Tibial nerve (tissue), 4 donors: ENCODE measurements around the gene CMTM7. TPM values are rescaled to one million over a fixed set of nuclear protein-coding genes. Genes with fewer than 3 reads are reported as not detected.
"Not testable (repeated sequence)": the region's sequence is repeated elsewhere in the genome, so short reads cannot be mapped to it uniquely, and the experiment has no call there.

Experiments
- DNase-seq, 2 donors: peaks; one replicate each; pipeline ENCODE4 v3.0.0-alpha.2; 2019; ENCODE audit warnings: low spot score in 2 of 2
- H3K27ac ChIP-seq, 4 donors: fragments of 200-600 bp; sonication (generic) in 3 of 4; one replicate each; pipeline ENCODE4 v1.5.1; 2017 to 2019; ENCODE audit warnings: mild to moderate bottlenecking in 1 of 4
- H3K27me3 ChIP-seq, 2 donors: fragments of 200-600 bp; sonication (generic) in 1 of 2; one replicate each; pipeline versions ENCODE4 v1.5.1 to v1.6.0; 2017 to 2019
- H3K36me3 ChIP-seq, 3 donors: fragments of 200-600 bp; sonication (generic); one replicate each; pipeline ENCODE4 v1.5.1; 2018 to 2019
- H3K4me1 ChIP-seq, 4 donors: fragments of 200-600 bp; sonication (generic) in 3 of 4; one replicate each; pipeline ENCODE4 v1.5.1; 2017 to 2019
- H3K4me3 ChIP-seq, 4 donors: fragments of 200-600 bp; sonication (generic) in 3 of 4; one replicate each; pipeline ENCODE4 v1.5.1; 2017 to 2019; ENCODE audit warnings: mild to moderate bottlenecking in 1 of 4, moderate library complexity in 1 of 4
- H3K9me3 ChIP-seq, 4 donors: fragments of 200-600 bp; sonication (generic) in 3 of 4; one replicate each; pipeline ENCODE4 v1.5.1; 2017 to 2019
- EP300 ChIP-seq, 2 donors: sonication (generic); formaldehyde crosslinking; IDR thresholded peaks; one replicate each; pipeline ENCODE4 v1.6.1; 2017; ENCODE audit warnings: antibody characterized with exemption in 2 of 2, mild to moderate bottlenecking in 1 of 2
- POLR2A ChIP-seq, 2 donors: fragments of 450-650 bp; IDR thresholded peaks; one replicate each; pipeline ENCODE4 v1.6.1; 2017; ENCODE audit warnings: antibody characterized with exemption in 2 of 2, mild to moderate bottlenecking in 2 of 2, moderate library complexity in 2 of 2
- WGBS, 2 donors: methylation state at CpG; one replicate each; pipeline ENCODE4 v1.1.5; 2018; 5-methylcytosine and 5-hydroxymethylcytosine counted together
- total RNA-seq, 4 donors: library from RNA; depleted of rRNA; stranded (reverse); fragments of >200 nt; gene quantifications; one replicate each; pipeline ENCODE4 v1.1.0, GENCODE V29; 2016
- TF ChIP-seq, protein P1 (sequence below), 5 experiments: fragments of 200-600 bp in 3 of 5; fragments of 450-650 bp in 2 of 5; sonication (generic) in 3 of 5; IDR thresholded peaks; one replicate each; pipeline ENCODE4 v1.5.1; 2016 to 2019; ENCODE audit warnings: antibody characterized with exemption in 5 of 5, mild to moderate bottlenecking in 3 of 5, moderate library complexity in 2 of 5

CMTM7 gene
- total RNA-seq, 4 donors from 2014 or later, result 10.4 to 47.4 (median 19.5) TPM

- TF ChIP-seq, protein P1, sequence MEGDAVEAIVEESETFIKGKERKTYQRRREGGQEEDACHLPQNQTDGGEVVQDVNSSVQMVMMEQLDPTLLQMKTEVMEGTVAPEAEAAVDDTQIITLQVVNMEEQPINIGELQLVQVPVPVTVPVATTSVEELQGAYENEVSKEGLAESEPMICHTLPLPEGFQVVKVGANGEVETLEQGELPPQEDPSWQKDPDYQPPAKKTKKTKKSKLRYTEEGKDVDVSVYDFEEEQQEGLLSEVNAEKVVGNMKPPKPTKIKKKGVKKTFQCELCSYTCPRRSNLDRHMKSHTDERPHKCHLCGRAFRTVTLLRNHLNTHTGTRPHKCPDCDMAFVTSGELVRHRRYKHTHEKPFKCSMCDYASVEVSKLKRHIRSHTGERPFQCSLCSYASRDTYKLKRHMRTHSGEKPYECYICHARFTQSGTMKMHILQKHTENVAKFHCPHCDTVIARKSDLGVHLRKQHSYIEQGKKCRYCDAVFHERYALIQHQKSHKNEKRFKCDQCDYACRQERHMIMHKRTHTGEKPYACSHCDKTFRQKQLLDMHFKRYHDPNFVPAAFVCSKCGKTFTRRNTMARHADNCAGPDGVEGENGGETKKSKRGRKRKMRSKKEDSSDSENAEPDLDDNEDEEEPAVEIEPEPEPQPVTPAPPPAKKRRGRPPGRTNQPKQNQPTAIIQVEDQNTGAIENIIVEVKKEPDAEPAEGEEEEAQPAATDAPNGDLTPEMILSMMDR (IDR thresholded peaks at IDR 0.05), result no peak
- TF ChIP-seq POLR2A (IDR thresholded peaks at IDR 0.05) (no peak), EP300 (IDR thresholded peaks at IDR 0.05) (no peak)
- Histone ChIP-seq H3K9me3 (no peaks in the 10 kb centered on the region), H3K27me3 (no peaks in the 10 kb centered on the region), H3K27ac (no peak overlapping the region), H3K36me3 (peaks cover 0 to 38% (median 4%) of the 10 kb centered on the region in 3 donors), H3K4me1 (peaks cover 0 to 11% (median 4%) of the 10 kb centered on the region in 4 donors), H3K4me3 (no peak overlapping the region)
- WGBS, 2 donors, result 87 to 95% methylated on average over 10 to 11 of the region's 11 CpGs
- DNase-seq, result no peak
Observed at GRCh38 chr3:32456429-32457130, 64.9 kb downstream of the CMTM7 start.

DNA sequence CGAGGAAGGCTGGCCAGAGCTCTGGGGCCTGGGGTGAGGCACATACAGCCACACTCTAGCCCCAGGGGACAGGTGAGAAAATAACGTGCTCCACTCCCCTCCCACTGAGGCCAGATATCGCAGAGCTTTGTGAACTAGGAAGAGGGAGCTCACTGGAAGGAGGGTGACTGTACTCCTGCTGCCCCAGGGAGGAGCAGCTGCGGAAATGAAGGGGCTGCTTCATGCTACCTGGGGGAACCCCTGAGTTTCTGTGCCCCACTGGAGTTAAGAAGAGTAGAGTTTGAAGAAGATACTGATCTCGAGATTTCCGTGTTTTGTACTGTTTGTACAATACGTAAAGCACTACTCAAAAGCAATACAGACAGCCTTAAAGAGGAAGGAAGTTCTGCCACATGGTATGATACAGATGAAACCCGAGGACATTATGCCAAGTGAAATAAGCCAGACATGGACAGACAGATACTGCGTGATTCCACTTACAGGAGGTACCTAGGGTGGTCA lies 66.4 kb downstream of the CMTM7 start:
- DNase-seq, result no peak

DNA sequence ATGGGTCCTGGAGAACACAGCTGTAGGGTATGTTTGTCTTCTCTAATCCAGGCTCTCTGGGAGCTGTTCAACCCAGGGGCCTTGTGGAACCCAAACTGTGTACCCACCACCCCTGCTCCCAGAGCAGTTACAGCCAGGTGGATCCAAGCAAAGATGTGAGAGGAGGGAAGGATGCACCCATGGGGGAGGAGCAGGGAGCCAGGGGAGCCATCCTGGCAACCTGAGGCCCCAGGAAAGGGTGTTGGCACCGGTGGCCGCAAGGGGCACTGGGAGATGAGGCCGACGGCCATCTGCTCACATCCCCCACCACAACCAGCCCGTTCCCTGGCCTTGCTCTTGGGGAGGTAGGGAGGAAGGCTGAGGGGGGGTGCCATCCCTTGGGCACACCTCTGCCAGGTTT lies 67.8 kb downstream of the CMTM7 start:
- Histone ChIP-seq H3K4me3 (no peak overlapping the region), H3K9me3 (no peaks in the 10 kb centered on the region), H3K4me1 (peaks cover 0 to 14% (median 5%) of the 10 kb centered on the region in 4 donors), H3K27ac (peak overlapping the region in 1 of 4 donors; percentile 70), H3K27me3 (no peaks in the 10 kb centered on the region), H3K36me3 (peaks cover 0 to 22% (median 0%) of the 10 kb centered on the region in 3 donors)
- TF ChIP-seq POLR2A (IDR thresholded peaks at IDR 0.05) (no peak), EP300 (IDR thresholded peaks at IDR 0.05) (no peak)
- TF ChIP-seq, protein P1 (IDR thresholded peaks at IDR 0.05), result no peak
- DNase-seq, result no peak
- 87 to 98% methylated on average over 5 of the region's 5 CpGs for WGBS, 2 donors

More for the DNA sequence above, 66.4 kb downstream of the CMTM7 start:
- Histone ChIP-seq H3K9me3 (no peaks in the 10 kb centered on the region), H3K4me1 (peaks cover 0 to 13% (median 5%) of the 10 kb centered on the region in 4 donors), H3K4me3 (no peak overlapping the region), H3K36me3 (peaks cover 0 to 32% (median 4%) of the 10 kb centered on the region in 3 donors), H3K27me3 (no peaks in the 10 kb centered on the region), H3K27ac (peak overlapping the region in 2 of 4 donors; percentile 63 to 67)
- 77 to 79% methylated on average over 9 of the region's 9 CpGs for WGBS, 2 donors
- peak; percentile 45 to 49 for TF ChIP-seq EP300 (IDR thresholded peaks at IDR 0.05)
- no peak for TF ChIP-seq POLR2A (IDR thresholded peaks at IDR 0.05)

DNA sequence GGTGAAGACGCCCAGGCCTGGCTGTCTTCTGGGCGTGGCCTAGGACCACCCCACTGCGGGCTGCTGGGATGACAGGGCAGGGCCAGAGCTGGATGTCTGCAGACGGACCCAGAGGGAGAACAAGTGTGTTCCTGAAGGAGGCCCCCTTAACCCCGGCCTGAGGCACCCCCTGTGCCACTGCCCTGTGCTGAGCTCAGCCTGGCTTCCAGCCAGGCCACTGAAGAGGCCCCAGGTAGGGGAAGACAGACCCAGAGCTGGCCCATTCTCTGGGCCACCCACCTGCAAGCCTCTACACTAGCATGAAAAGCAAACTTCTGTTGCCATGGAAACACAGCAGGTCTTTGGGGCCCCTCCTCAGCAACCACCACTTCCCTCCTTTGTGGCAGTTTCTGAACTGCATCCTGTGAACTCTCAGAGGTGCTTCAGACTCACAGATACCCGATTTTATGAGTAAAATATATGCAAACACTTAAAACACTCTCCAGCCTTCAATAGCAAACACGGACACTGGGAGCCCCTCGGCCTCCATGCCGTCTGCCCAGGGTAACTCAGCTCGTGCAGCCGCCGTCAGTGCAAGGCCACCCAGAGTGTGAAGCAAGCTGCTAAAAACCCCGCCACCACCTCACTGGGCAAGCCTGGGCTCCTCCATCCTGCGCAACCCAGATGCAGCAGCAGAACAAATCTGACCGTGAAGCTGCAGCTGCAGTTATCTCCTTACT lies 68.5 kb downstream of the CMTM7 start:
- TF ChIP-seq, protein P1 (IDR thresholded peaks at IDR 0.05), result no peak
- TF ChIP-seq EP300 (IDR thresholded peaks at IDR 0.05) (no peak), POLR2A (IDR thresholded peaks at IDR 0.05) (no peak)
- Histone ChIP-seq H3K4me1 (peaks cover 0 to 14% (median 5%) of the 10 kb centered on the region in 4 donors), H3K27ac (peak overlapping the region in 1 of 4 donors; percentile 70), H3K9me3 (no peaks in the 10 kb centered on the region), H3K36me3 (peaks cover 0 to 16% (median 0%) of the 10 kb centered on the region in 3 donors), H3K4me3 (no peak overlapping the region), H3K27me3 (no peaks in the 10 kb centered on the region)
- 54 to 69% methylated on average over 15 of the region's 15 CpGs for WGBS, 2 donors
- no peak for DNase-seq

DNA sequence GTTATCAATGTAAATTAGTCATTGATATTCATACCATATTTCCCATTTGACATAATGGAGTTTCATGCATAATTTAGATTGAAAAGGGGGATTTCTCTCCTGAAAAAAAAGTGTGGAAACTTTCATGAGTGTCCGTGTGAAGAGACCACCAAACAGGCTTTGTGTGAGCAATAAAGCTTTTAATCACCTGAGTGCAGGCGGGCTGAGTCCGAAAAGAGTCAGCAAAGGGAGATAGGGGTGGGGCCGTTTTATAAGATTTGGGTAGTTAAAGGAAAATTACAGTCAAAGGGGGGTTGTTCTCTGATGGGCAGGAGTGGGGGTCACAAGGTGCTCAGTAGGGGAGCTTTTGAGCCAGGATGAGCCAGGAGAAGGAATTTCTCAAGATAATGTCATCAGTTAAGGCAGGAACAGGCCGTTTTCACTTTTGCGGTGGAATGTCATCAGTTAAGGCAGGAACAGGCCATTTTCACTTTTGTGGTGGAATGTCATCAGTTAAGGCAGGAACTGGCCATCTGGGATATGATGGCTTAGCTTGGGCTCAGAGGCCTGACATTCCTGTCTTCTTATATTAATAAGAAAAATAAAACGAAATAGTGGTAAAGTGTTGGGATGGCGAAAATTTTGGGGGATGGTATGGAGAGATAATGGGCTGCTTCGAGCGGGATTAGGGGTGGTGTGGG lies 69.3 kb downstream of the CMTM7 start:
- H3K4me3 ChIP-seq, H3K36me3 ChIP-seq, DNase-seq, H3K27me3 ChIP-seq, H3K9me3 ChIP-seq: not testable (repeated sequence)
- Histone ChIP-seq H3K27ac (peak overlapping the region in 1 of 4 donors; percentile 34), H3K4me1 (peaks cover 0 to 14% (median 5%) of the 10 kb centered on the region in 4 donors)
- 84 to 90% methylated on average over 10 of the region's 10 CpGs for WGBS, 2 donors

- DNase-seq, H3K27me3 ChIP-seq, H3K9me3 ChIP-seq, H3K36me3 ChIP-seq, H3K4me3 ChIP-seq: not testable (repeated sequence)
- H3K4me1 ChIP-seq, result peaks cover 0 to 16% (median 6%) of the 10 kb centered on the region in 4 donors
- 75% methylated on average over 7 to 9 of the region's 9 CpGs for WGBS, 2 donors
- H3K27ac ChIP-seq, result peak overlapping the region in 3 of 4 donors; percentile 46 to 70 (median 53)
Observed at GRCh38 chr3:32462191-32462986, 70.7 kb downstream of the CMTM7 start.

DNA sequence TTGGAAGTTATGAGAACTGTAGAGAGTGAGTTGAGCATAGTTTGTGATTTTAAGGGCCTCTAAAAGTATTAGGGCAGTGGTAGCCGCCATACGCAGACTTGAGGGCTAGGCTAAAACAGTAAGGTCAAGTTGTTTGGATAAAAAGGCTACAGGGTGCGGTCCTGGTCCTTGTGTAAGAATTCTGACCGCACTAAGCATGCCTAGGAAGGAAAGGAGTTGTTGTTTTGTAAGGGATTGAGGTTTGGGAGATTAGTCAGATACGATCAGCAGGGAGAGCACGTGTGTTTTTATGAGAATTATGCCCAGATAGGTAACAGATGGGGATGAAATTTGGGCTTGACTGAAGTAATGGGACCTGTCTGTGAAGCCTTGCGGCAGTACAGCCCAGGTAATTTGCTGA lies 71.8 kb downstream of the CMTM7 start:
- DNase-seq, H3K27me3 ChIP-seq, H3K4me3 ChIP-seq, H3K9me3 ChIP-seq, H3K36me3 ChIP-seq: not testable (repeated sequence)
- H3K27ac ChIP-seq, result peak overlapping the region in 1 of 4 donors; percentile 70
- WGBS, 2 donors, result 82% methylated on average over 7 of the region's 7 CpGs
- peaks cover 0 to 27% (median 9%) of the 10 kb centered on the region in 4 donors for H3K4me1 ChIP-seq

- 95 to 96% methylated on average over 4 to 7 of the region's 7 CpGs for WGBS, 2 donors
- H3K4me1 ChIP-seq, result peaks cover 0 to 39% (median 18%) of the 10 kb centered on the region in 4 donors
- not testable (repeated sequence) for H3K27me3 ChIP-seq, H3K27ac ChIP-seq, H3K36me3 ChIP-seq, H3K4me3 ChIP-seq, H3K9me3 ChIP-seq, DNase-seq
Observed at GRCh38 chr3:32464726-32465125, 73.1 kb downstream of the CMTM7 start.
